ENCODE results near the gene TSHZ2.
"Not testable (repeated sequence)": the region's sequence is repeated elsewhere in the genome, so short reads cannot be mapped to it uniquely, and the experiment has no call there.

Gene TSHZ2

DNA sequence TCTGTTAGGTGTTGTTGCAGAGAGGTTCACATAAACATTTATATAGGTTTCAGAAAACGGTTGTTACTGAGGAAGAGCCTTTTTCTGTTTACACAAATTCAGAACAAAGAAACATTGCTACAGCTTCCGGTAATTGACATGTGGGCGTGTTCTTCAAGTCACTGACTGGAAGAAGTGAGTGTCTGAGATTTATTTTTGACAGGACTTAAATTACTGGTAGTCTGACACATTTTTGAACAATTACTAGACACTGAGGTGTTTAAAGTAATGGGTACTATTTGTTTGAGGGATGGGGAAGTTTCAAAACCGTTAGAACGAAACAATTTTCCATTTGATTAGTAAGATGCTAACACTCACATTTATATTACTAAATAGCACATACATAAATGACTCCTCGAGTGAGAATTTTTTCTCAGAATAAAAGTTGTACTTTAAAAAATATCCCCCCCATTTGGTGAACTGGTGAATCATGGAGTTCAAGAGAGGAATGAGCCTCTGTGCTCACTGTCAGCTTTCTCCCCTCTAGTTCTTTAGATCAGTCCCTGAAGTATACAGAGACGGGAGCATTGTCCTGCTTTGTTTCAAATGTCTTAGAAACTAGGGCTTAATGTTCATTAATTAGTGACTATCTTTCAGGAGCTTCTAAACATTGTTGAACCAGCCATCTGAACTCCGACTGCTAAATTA, 98.7 kb downstream of the TSHZ2 start:
- DNase-seq: no peak

DNA sequence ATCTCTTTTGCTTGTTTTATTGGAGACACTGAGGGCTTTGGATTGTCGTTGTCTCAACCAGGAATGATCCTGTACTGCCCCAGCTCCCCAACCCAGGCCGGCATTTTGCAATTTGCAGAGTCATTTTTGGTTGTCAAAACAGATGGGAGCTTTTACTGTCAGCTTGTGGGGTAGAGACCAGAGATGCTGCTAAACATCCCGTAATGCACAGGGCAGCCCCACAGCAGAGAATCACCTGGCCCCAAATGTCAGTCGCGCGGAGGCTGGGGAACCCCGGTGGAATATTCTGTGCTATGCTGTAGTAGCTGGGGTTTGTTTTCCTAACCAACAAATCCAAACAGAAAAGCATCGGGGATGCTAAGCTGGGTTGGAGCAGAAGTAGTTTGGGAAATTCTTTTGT, 99.7 kb downstream of the TSHZ2 start:
- no peak for DNase-seq

- no peak for DNase-seq
Measured at GRCh38 chr20:53072923-53073579, 100.9 kb downstream of the TSHZ2 start.

- DNase-seq: no peak
Measured at GRCh38 chr20:53073636-53074415, 101.7 kb downstream of the TSHZ2 start.

- DNase-seq: no peak
Measured at GRCh38 chr20:53074811-53075314, 102.7 kb downstream of the TSHZ2 start.

GRCh38 chr20:53076668-53077067, 104.5 kb downstream of the TSHZ2 start:
- DNase-seq: no peak

GRCh38 chr20:53077373-53078205, 105.4 kb downstream of the TSHZ2 start:
- DNase-seq: no peak

GRCh38 chr20:53078761-53079160, 106.6 kb downstream of the TSHZ2 start:
- no peak for DNase-seq

DNA sequence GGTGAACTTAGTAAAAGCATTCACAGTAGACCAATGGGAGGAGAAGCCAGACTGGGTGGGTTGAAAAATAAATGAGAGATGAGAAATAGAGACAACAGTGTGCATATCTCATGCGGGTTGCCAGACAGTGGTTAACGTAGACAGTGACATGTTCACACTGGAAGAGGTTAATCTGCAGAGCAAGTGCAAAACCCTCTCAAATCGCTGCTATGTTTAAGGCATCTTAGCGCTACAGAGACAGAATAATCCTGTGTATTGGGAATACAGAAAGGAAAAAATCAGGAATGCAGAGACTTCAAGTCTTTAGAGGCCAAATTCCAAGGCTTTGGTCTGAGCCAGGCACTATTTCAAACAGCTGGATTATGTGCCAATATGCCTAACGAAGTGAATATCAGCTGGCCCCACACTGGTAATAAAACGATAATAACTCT, 107.1 kb downstream of the TSHZ2 start:
- no peak for DNase-seq

- no peak for DNase-seq
Measured at GRCh38 chr20:53079828-53080686, 107.9 kb downstream of the TSHZ2 start.

- DNase-seq: no peak
Measured at GRCh38 chr20:53080687-53080962, 108.5 kb downstream of the TSHZ2 start.

- no peak for DNase-seq
Measured at GRCh38 chr20:53080969-53081871, 109.1 kb downstream of the TSHZ2 start.

- no peak for DNase-seq
Measured at GRCh38 chr20:53081916-53082863, 110.0 kb downstream of the TSHZ2 start.

- DNase-seq: no peak
Measured at GRCh38 chr20:53083411-53083810, 111.3 kb downstream of the TSHZ2 start.

DNA sequence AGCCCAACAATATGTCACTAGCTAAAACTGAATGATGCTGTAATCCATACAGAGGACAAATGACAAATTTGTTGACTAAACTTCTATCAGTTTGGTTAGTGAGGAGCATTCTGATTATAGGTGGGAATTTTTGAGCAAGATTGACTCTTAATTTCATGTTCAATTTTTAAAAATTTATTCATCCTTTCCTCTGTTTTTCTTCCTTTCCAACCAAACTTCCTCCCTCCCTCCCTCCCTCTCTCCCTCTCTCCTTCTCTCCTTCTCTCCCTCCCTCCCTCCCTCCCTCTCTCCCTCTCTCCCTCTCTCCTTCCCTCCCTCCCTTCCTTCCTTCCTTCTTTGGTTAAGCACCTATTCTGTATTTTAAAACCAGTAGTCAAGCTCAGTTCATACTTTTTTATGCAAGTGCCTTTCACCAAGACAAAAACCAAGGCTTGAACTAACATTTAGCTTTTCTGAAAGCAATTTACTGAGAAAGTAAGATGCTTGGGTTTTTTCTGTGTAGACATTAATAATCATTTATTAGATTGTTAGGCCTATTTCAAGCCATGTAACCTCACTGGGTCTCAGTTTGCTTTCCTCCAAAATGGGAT, 112.3 kb downstream of the TSHZ2 start:
- DNase-seq: no peak

DNA sequence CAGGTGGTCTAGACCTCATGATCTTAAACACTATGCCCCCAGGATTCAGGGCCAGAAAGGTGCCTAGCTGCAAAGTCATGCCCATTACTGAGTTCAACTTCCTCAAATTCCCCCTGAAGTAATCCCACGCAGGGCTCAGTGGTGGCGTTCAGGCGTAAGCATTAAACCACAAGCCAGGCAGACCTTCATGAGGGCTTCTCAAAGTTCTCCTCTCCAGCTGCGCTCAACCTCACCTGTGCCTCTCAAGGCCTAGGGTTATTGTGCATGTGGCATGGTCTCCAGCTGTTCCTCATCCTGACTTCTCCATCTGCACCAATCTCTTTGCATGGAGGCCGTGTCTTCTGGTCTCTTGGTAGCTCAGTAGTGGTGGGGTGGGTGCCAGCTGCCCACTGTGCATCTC, 113.6 kb downstream of the TSHZ2 start:
- DNase-seq: no peak

GRCh38 chr20:53087037-53087777, 115.0 kb downstream of the TSHZ2 start:
- no peak for DNase-seq

DNA sequence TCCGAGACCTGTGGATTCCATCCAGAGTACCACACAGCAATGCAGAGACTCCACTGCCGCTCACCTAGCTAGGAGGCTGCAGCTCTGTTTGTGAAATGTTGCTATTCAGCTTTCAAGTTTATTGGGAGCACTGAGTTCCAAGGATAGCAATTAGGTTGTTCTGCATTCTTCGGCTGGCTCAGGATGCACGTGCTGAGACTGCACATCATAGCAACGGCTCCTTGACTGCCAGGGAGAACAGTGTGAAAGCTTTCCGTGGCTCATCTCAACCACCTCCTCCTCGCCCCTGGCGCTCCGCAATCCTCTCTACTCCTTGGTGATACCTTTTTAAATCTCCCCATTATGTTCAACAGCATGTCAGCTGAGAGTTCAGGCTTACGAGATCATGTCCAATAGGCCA, 116.6 kb downstream of the TSHZ2 start:
- no peak for DNase-seq

DNA sequence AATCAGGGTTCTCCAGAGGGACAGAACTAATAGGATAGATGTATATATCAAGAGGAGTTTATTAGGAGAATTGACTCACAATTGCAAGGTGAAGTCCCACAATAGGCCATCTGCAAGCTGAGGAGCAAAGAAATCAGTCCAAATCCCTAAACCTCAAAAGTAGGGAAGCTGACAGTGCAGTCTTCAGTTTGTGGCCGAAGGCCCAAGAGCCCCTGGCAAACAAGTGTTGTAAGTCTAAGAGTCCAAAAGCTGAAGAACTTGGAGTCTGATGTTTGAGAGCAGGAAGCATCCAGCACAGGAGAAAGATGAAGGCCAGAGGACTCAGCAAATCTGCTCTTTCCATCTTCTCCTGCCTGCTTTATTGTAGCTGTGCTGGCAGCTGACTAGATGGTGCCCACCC, 117.7 kb downstream of the TSHZ2 start:
- not testable (repeated sequence) for DNase-seq

Data from DMS79 treated with DMSO at 0.1 percent for 48 hours (cell line).